Transverse colon (tissue), 1 donor: Measurements from ENCODE around the gene SCRN3.

Experiments
- EP300 ChIP-seq: sonication (generic); formaldehyde crosslinking; IDR thresholded peaks from one replicate; pipeline ENCODE4 v1.6.1; 2017; ENCODE audit warnings: antibody characterized with exemption, low read depth
- POLR2A ChIP-seq: fragments of 450-650 bp; IDR thresholded peaks from one replicate; pipeline ENCODE4 v1.6.1; 2016; ENCODE audit warnings: antibody characterized with exemption, mild to moderate bottlenecking, moderate library complexity

- no peak for TF ChIP-seq POLR2A
- TF ChIP-seq EP300: no peak
Measured at GRCh38 chr2:174449033-174449432, 53.5 kb downstream of the SCRN3 start.
